Activated CD4-positive, alpha-beta T cell treated with anti-CD3 and anti-CD28 coated beads, Interleukin-2, amount 50 U/mL, for 1 hour (primary cell): ENCODE data around the gene ERI3.

Experiments used
- DNase-seq: peaks from one replicate; pipeline ENCODE4 v3.0.0-alpha.2; 2020

The ERI3 gene

DNA sequence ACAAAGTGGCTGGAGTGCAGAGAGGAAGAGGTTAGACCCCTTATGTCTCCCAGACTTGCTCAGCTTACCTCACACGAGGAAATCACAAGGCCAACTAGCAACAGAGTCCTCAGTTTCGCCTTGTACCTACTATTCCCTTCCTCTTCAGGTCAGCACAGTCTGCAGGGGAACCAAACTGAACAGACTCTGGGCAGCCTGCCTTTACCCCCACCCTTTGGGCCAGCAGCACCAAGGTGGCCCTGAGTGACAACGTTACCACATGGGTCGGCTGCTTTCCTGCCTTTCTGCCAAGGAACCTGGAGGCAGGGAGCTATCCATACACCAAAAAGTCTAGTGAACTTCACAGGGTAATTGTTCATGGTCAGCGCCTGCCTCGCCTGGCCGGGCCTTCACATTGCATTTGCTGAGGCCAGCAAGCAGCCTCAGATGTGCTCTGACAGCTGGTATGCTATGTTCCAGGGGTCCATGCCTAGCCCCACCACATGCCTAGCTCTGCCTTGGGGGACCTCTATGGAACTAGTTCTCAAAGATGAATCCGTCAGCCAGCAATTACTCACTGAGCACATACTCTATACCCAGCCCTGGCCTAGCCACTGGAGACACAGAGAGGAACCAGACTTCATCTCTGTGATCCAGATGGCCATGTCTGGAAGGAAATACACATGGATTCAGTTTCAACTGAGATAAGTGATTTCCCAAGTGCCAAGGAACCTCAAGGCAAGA, 72.2 kb downstream of the ERI3 start:
- DNase-seq, result no peak

GRCh38 chr1:44281962-44282703, 72.9 kb downstream of the ERI3 start:
- no peak for DNase-seq

GRCh38 chr1:44276901-44277300, 78.2 kb downstream of the ERI3 start:
- DNase-seq, result no peak

DNA sequence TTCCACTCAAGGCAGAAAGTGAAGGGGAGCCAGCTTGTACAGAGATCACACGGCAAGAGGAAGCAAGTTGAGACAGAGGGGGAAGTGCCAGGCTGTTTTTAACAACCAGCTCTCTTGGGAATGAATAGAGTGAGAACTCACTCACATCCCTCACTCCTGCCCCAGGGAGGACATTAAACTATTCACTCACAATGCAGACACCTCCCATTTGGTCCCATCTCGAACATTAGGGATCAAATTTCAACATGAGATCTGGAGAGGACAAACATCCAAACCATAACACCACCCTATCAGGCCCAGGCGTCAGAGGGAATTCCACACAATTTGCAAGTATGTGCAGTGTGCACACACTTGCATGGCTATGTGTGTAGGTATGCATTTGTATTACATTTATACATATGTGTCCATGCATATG, 79.1 kb downstream of the ERI3 start:
- no peak for DNase-seq

GRCh38 chr1:44275296-44275962, 79.6 kb downstream of the ERI3 start:
- no peak for DNase-seq

- no peak for DNase-seq
Observed at GRCh38 chr1:44273560-44274350, 81.3 kb downstream of the ERI3 start.

- DNase-seq, result no peak
Observed at GRCh38 chr1:44272992-44273391, 82.1 kb downstream of the ERI3 start.

DNA sequence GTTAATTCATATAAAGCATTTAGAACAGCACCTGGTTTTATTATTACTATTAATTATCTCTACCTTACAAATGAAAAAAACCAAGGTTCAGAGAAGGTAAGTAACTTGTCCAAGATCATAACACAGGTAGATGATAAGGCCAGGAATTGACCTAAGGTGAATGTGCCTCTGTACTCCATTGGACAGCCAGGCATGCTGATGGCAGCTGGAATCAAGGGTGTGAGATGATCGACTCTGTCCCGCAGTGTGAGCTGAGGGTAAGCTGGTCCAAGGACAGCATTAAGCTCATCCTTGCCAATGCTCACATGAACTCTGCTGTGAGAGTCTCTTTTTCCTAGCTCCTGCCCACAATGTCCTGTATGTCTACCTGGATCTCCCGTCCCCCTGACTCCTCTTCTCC, 83.4 kb downstream of the ERI3 start:
- DNase-seq, result no peak

- DNase-seq, result no peak
Observed at GRCh38 chr1:44270686-44271628, 84.1 kb downstream of the ERI3 start.

GRCh38 chr1:44268054-44268453, 87.0 kb downstream of the ERI3 start:
- DNase-seq, result no peak

GRCh38 chr1:44267438-44267837, 87.6 kb downstream of the ERI3 start:
- no peak for DNase-seq

DNA sequence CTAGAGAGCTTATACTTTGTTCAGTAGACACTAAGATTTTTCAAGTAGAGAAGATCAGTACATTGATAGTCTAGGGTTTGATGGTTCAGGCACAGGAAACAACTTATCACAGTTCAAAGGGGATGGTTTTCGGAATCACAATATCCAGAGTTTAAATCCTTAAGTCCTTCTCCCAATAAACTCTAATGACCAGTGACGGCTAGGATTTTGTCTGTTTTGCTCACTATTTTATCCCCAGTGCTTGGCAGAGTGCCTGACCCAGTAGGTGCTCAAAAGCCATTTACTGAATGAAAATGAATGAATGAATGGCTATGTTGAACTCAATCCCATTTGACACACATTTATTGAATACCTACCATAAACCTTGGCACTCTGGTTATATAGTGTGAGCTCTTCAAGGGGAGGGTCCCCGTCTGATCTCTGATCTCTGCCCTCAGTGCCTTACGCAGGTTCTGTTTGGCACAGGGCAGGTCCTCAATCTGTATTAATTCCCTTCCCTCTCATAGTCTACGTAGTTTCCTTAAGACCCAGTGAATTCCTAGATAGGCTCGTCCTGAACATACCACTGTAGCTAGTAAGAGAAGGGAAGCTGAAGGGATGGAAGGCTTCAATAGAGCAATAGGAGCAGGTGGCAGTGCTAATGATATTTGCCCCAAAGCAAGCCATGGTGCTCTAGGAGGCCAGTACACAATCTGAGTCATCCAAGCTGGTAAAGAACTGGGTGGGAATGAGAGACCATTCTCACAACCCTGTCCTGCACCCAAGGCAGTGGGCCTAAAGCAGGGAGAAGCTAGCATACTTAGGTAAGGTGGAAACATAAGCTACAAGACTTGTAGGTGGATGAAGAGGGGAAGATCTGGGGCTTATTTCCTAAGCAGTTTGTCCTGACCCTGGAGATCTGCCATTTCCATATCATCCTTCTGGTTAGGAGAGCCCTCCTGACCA, 88.4 kb downstream of the ERI3 start:
- DNase-seq, result no peak

GRCh38 chr1:44265656-44266358, 89.2 kb downstream of the ERI3 start:
- DNase-seq, result no peak

DNA sequence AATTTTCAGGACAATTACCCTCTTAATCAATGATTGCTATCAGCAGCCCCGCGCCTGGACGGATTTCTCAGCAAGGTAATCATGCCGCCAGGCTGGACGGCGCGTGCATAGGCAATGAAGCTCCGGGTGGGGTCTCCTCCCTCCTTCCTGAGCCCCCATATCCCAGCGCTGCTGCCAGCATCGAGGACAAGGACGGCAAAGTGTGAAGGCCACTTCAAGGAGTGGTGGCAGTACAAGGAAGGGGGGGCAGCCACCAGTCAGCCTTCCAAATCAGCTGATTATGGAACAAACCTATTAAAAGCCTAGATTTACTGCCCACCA, 90.6 kb downstream of the ERI3 start:
- no peak for DNase-seq

DNA sequence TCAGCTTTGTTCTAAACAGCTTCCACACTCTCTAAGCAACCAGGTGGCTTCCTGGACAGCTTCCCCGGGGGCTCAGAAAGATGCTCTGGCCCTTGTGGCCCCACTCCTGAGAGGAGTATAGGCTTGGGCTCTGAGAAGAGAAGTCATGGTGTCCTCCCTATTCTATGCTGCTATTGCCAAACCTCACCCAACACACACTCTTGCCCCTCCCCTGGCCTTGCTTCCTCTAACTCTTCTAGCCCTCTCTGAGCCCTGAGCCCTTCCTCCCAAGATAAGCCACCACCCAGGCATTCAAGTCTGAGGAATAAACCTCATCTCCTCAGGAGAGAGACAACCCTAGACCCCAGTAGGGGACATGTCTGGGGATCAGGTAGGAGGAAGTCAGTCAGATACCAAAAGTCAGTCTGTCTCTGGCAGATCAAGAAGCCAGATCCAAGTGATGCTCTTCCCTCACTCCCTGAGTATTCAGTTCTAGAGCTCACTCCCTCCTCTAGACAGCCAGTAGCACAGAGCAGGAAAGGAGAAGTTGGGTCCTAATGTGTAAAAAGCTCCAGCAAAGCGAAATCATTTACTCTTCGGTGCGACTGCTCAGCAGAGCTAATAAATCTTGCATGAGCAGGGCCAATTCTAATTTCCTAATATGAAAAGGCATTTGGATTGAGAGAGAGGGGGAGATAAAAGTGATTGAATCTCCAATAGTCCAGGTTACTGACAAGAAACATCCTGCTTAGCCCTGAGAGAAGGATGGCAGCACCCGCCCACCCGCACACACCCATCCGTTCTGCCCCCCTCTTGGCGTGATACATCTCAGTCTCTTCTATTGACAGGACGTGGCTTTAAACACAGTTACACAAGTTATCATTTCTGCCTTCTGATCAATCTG, 91.2 kb downstream of the ERI3 start:
- DNase-seq, result no peak

- DNase-seq, result no peak
Observed at GRCh38 chr1:44262816-44263567, 92.1 kb downstream of the ERI3 start.

- DNase-seq, result no peak
Observed at GRCh38 chr1:44262414-44262813, 92.6 kb downstream of the ERI3 start.

GRCh38 chr1:44261962-44262361, 93.1 kb downstream of the ERI3 start:
- no peak for DNase-seq
